Left forelimb (tissue), 1 donor: ENCODE results near the gene TOMM40.
A peak's percentile ranks its signal among the peaks of the same experiment; 100 is the strongest.
"Not testable (repeated sequence)": the region's sequence is repeated elsewhere in the genome, so short reads cannot be mapped to it uniquely, and the experiment has no call there.

Experiments
- DNase-seq: peaks from one replicate; pipeline ENCODE4 v3.0.0-alpha.2; 2018; ENCODE audit warnings: low spot score

The TOMM40 gene

DNA sequence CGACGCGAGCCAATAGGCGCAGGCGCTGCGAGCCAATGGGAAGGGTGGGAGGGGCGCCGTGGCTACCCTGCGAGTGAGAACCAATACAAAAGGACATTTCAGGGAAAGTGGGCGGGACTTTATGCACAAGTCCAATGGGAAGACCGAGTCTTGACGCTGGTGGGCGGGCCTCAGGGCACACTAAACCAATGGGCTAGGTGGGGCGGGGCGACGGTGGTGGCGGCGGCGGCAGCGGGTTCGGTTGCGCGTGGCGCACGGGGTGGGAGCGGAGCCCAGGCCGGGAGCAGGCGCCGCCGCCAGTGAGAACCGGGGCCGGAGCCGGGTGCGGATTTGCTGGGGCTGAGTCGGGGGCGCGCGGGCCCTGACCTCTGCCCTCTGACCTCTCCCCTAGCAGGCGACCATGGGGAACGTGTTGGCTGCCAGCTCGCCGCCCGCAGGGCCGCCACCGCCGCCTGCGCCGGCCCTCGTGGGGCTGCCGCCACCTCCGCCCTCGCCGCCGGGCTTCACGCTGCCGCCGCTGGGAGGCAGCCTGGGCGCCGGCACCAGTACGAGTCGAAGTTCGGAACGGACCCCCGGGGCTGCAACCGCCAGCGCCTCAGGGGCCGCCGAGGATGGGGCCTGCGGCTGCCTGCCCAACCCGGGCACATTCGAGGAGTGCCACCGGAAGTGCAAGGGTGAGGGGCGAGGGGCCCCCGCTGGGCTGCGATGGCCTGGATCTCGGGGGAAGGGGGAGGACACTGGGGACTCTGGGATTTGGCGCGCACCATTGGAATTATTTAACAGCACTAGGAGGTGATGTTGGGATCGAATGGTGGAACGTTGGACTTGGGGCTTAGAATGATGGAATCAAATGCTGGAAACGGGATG, at the start of gene TOMM40:
TSS of gene TOMM40 (plus strand) at position 239 of the 867 bp plus-strand sequence. CDS start at position 401, 162 bp downstream.
- DNase-seq = no peak

DNA sequence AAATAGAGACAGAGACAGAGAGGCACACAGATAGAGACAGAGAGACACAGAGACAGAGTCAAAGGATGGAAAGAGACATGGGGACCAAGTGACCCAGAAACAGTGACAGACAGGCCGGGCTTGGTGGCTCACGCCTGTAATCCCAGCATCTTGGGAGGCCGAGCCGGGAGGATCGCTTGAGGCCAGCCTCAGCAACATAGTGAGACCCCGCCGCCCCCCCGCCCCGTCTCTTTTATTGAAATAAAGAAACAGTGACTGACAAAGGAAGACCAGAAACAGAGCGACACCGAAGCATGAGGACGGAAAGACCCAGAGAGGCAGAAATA, 45.8 kb upstream of the TOMM40 start:
- DNase-seq = no peak

GRCh38 chr19:44845612-44846454, 45.2 kb upstream of the TOMM40 start, which contains the start of gene NECTIN2:
NECTIN2 (plus strand) TSS chr19:44846297; CDS start chr19:44846526, 229 bp downstream.
- DNase-seq = peak; percentile 100

DNA sequence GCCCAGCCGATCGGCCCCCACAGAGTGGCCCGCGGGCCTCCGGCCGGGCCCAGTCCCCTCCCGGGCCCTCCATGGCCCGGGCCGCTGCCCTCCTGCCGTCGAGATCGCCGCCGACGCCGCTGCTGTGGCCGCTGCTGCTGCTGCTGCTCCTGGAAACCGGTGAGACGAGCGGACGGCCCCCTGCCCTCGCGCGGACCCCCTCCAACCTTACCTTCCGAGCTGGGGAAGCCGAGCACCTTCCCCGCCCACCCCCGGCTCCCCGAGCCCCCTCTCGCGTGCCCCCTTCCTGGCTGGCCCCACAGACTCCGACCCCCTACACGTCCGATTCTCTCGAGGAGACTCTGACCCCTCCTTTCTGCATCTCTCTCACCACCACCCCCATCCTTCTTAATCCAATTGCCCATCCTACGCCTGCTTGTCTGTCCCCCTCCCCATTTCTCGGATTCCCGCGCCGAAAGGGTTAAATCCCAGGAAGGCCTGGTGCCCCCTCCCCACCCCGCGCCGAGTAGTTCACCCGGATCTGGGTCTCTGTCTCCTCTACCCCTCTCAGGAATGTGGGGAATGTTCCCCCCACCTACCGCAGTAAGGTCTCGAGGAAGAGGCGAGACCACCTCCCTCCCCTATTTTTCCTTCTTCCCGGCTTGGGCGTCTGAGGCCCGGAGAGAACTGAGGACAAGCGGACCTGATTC, 44.5 kb upstream of the TOMM40 start:
- DNase-seq = no peak

- peak; percentile 73 for DNase-seq
Measured at GRCh38 chr19:44847144-44848035, 43.7 kb upstream of the TOMM40 start.

DNA sequence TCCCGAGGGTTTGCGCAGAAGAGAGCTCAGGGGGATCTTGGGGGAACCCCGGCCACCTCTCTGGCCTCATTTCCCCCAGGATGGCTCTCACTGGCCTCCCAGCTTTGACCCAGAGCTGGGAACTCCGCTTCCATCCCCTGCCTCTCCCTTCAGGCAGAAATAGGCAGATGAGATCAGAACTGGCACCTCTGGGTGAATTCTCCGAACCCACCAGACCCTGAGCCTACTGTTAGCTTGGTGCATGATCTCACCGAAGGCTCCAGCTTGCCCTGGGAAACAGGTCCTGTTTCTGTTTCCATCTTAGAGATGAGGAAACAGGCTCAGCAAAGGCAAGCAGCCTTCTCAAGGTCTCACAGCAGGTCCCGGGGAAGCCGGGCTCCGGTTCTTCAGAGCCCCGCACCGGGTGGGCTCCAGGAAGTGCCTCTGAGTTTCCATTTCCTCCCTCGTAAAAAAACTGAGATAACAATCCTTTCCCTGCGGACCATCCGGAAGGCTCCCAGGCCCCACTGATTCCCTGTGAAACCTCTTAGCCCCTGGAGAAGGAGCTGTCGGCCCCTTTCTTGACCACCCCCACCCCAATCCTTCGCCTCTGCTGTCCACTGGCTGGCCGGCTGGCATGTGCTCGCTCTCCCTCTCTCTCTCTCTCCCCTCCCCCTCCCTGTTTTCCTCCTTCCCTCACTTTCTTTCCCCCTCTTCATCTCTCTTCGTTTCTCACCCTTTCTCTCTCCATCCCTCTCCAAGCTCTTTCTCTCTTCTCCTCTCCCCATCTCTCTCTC, 42.8 kb upstream of the TOMM40 start:
- DNase-seq = no peak

- DNase-seq = no peak
Measured at GRCh38 chr19:44848812-44849447, 42.1 kb upstream of the TOMM40 start.

GRCh38 chr19:44850641-44851109, 40.4 kb upstream of the TOMM40 start:
- DNase-seq = no peak

DNA sequence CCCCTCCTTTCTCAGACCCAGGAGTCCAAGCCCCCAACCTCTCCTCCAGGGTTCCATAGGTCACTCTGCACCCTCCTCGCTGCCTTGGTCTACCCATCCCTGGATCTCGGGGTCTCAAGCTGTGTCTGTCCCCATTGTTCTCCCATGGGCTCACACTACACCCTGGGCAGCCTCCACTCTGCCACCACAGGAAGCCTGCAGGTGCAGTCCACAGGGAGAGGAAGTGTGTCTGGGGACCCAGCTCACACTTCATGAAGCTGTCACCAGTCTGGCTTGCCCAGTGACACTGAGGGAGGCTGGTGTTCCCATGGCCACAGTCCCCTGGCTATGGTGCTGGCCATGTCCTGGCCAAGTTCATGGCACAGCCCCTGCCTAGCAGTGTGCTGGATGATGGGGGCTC, 39.6 kb upstream of the TOMM40 start:
- no peak for DNase-seq

- DNase-seq = no peak
Measured at GRCh38 chr19:44855606-44856005, 35.4 kb upstream of the TOMM40 start.

DNA sequence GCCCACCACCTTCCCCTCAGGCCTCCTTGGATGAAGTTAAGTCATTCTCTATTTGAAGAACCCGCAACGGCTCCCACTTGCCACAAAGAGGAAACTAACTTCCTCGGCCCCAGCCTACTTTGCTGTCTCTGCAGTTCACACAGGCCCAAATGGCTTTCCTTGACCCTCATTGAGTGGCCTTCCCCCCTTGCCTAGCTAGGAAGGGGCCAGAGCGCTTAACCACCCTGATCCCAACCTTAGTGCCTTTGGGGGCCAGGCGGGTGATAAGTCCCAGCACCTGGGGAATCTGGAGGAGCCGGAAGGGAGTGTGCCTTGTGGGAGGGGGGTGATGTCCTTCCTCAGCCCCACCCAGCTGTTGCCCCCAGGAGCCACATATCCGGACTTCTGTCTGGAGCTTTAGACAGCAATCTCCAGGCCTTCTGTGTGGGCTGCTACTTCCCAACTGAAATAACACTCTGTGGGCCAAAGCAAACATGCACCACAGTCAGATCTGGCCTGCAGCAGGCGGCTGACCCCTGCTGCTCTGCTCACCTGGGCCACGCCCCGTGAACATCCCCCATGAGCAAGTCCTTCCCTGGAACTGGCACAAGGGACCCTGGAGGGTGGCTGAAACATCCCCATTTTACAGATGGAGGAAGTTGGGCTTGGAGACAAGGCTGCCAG, 34.5 kb upstream of the TOMM40 start:
- DNase-seq = no peak

DNA sequence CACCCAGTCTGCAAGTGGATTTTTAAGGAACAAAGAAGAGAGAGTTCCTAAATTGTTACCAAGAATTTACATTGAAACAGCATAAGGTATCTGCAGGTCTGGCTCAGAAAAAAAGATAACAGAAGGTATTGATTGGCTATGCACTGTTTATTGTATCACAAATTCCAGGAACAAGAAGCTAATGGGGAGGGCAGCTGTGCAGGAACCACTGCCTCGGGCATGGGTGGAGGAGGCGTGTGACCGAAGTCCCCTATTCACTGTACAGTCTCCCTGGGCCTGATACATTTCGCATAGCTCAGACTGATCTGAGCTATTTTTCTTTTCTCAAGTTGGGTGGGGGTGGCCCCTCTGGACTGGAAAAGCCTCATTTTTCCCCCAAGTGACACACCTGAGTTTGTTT, 33.2 kb upstream of the TOMM40 start:
- DNase-seq = no peak

- DNase-seq = not testable (repeated sequence)
Measured at GRCh38 chr19:44861576-44861975, 29.5 kb upstream of the TOMM40 start.

- DNase-seq = no peak
Measured at GRCh38 chr19:44863990-44864389, 27.1 kb upstream of the TOMM40 start.

GRCh38 chr19:44865196-44865767, 25.8 kb upstream of the TOMM40 start:
- no peak for DNase-seq

DNA sequence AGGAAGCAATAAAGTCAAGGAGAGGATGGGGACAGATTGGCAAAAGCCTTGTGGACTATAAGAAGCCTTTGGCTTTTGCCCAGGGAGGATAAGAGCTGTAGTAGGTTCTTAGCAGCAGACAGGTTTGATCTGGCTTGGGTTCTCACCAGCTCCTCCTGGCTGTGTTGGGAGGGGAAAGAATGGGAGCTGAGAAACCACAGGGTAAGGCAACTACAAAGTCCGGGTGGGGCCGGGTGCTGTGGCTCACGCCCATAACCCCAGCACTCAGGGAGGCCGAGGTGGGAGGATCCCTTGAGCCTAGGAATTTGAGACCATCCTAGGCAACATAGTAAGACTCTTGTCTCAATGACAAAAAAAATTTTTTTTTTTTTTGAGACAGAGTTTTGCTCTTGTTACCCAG, 24.4 kb upstream of the TOMM40 start:
- no peak for DNase-seq

DNA sequence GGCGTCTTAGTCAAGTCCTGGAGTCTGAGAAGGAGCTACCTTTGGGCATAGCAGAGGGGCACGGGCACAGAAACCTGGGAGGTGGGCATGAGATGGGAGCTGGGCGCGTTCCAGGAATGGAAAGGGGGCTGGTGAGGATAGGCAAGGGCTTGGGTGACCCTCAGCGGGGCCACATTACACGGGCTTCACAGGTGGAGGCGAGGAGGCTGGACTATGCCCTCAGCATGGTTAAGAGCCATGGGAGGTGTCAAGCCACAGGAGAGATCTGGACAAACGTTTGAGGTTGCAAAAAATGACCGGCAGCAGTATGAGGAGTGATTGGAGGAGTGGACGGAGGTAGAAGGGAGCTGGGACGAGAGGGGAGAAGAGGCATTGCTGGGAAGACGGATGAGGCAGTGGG, 23.5 kb upstream of the TOMM40 start:
- DNase-seq = no peak

DNA sequence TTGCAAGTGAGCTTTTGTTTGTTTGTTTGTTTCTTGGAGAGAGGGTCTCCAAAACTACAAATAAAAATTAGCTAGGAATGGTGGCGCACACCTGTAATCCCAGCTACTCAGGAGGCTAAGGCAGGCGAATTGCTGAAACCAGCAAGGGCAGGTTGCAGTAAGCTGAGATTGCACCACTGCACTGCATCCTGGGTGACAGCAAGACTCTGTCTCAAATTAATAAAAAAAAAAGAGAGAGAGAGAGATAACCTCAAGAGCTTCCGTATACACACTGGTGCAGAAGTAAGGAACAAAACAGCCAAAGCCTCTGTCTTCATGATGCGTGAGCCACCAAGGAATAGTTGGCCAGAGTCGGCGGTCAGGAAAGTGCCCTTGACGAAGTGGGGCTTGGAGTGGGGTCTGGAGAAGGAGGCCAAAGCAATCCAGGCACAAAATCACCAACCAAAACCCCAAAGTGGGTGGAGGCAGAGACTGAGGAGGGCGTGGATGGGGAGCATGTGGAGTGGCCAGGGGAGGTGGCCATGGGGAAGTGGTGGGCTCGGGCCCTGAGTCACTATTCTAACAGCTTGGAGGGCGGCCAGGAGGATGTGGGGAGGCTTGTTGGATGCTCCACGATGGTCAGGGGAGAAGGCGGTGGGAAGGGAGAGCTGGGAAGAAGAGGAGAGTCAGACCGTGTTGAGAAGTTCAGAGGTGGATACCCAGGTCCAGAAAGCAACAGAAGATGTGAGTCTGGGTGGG, 21.2 kb upstream of the TOMM40 start:
- no peak for DNase-seq
